Uterus (tissue), 4 donors: ENCODE data around the gene PURA. TPM values are rescaled to one million over a fixed set of nuclear protein-coding genes. Genes with fewer than 3 reads are reported as not detected.

Experiments
- DNase-seq, 2 donors: peaks; one replicate each; pipeline ENCODE4 v3.0.0-alpha.2; 2019 to 2020
- H3K27ac ChIP-seq, 2 donors: fragments of 200-600 bp; sonication (generic); 1 replicate in 1 of 2; 2 replicates in 1 of 2; pipeline ENCODE4 v1.5.1; 2016 to 2018
- H3K27me3 ChIP-seq, 2 donors: fragments of 200-600 bp; sonication (generic); one replicate each; pipeline ENCODE4 v1.5.1; 2018 to 2019; ENCODE audit warnings: control low read depth in 1 of 2
- H3K36me3 ChIP-seq, 2 donors: fragments of 200-600 bp; sonication (generic); one replicate each; pipeline ENCODE4 v1.5.1; 2019; ENCODE audit warnings: control low read depth in 1 of 2
- H3K4me1 ChIP-seq, 2 donors: fragments of 200-600 bp; sonication (generic); one replicate each; pipeline ENCODE4 v1.5.1; 2018 to 2019; ENCODE audit warnings: control low read depth in 1 of 2
- H3K4me3 ChIP-seq, 2 donors: fragments of 200-600 bp; sonication (generic); 1 replicate in 1 of 2; 2 replicates in 1 of 2; pipeline ENCODE4 v1.5.1; 2018 to 2019; ENCODE audit warnings: mild to moderate bottlenecking in 1 of 2
- H3K9me3 ChIP-seq, 2 donors: fragments of 200-600 bp; sonication (generic); one replicate each; pipeline ENCODE4 v1.5.1; 2019; ENCODE audit warnings: control low read depth in 1 of 2
- POLR2A ChIP-seq, 2 donors: fragments of 450-650 bp; IDR thresholded peaks; one replicate each; pipeline ENCODE4 v1.6.1; 2016; ENCODE audit warnings: antibody characterized with exemption in 2 of 2, mild to moderate bottlenecking in 1 of 2, moderate library complexity in 1 of 2
- intact Hi-C: fragments of 100-400 bp; cut with DNase I; formaldehyde crosslinking; loops from one replicate; pipeline ENCODE4 v1.15.1; 2023; ENCODE audit warnings: low total_unique reads
- total RNA-seq, 4 donors: library from RNA; depleted of rRNA in 3 of 4; stranded (reverse); fragments of >200 nt in 3 of 4; gene quantifications; one replicate each; pipeline versions ENCODE4 v1.1.0 to v1.2.4, GENCODE V29; 2014 to 2023
- TF ChIP-seq, protein P1 (sequence below), 4 experiments: fragments of 200-600 bp in 2 of 4; fragments of 450-650 bp in 2 of 4; sonication (generic) in 2 of 4; IDR thresholded peaks; one replicate each; pipeline ENCODE4 v1.5.1; 2016 to 2019; ENCODE audit warnings: antibody characterized with exemption in 4 of 4, mild to moderate bottlenecking in 2 of 4, moderate library complexity in 1 of 4
- donor health status: DM: yes; HTN: yes; CAD: no.

The PURA gene
- total RNA-seq, 4 donors from 2014 or later = 16.1 to 48.9 (median 22.2) TPM

DNA sequence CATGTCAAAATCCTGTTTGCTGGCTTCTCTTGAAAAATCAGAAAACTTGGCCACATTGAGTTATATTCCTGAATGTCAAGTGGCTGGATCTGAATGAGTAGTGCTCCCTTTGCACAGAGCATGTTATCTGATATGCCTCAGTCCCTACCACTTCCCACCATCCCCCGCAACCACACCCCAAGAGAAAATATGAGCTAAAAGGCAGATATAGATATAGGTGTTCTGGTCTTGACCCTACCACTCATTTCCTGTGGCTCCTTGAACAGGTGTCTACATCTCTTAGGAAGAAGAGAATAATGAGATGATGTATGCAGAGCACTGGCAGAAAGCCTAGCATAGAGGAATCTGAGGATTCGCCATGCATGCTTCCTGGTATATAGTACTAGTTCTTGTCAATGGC lies 54.5 kb downstream of the PURA start:
- Histone ChIP-seq H3K4me1 (no peaks in the 10 kb centered on the region), H3K27me3 (no peaks in the 10 kb centered on the region), H3K27ac (no peak overlapping the region), H3K9me3 (no peaks in the 10 kb centered on the region), H3K36me3 (no peaks in the 10 kb centered on the region), H3K4me3 (no peak overlapping the region)
- intact Hi-C loops = no loop called here
- TF ChIP-seq, protein P1, sequence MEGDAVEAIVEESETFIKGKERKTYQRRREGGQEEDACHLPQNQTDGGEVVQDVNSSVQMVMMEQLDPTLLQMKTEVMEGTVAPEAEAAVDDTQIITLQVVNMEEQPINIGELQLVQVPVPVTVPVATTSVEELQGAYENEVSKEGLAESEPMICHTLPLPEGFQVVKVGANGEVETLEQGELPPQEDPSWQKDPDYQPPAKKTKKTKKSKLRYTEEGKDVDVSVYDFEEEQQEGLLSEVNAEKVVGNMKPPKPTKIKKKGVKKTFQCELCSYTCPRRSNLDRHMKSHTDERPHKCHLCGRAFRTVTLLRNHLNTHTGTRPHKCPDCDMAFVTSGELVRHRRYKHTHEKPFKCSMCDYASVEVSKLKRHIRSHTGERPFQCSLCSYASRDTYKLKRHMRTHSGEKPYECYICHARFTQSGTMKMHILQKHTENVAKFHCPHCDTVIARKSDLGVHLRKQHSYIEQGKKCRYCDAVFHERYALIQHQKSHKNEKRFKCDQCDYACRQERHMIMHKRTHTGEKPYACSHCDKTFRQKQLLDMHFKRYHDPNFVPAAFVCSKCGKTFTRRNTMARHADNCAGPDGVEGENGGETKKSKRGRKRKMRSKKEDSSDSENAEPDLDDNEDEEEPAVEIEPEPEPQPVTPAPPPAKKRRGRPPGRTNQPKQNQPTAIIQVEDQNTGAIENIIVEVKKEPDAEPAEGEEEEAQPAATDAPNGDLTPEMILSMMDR (IDR thresholded peaks at IDR 0.05) = no peak
- no peak for TF ChIP-seq POLR2A (IDR thresholded peaks at IDR 0.05)
- DNase-seq = no peak

DNA sequence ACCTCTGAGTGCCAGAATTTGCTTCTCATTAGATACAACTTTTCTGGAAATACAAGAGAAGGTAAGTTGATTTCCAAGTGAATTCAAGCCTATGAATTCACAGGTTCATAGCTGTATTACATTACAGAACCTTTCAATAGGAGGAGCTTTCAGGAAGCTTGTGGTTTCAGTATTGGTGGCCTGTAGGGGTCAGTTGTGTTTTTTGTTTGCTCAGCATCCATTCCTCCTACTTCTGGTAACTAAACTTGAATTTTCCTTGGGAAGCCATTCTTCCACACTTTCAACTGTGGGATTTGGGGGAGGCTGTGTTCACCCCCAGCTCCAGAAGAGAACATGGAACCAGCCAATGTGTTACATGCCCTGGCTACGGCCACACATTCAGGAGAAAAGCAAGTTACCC lies 55.5 kb downstream of the PURA start:
- TF ChIP-seq, protein P1 (IDR thresholded peaks at IDR 0.05) = peak in 1 of 4 experiments; percentile 5
- no peak for TF ChIP-seq POLR2A (IDR thresholded peaks at IDR 0.05)
- Histone ChIP-seq H3K36me3 (no peaks in the 10 kb centered on the region), H3K9me3 (no peaks in the 10 kb centered on the region), H3K4me1 (no peaks in the 10 kb centered on the region), H3K27me3 (no peaks in the 10 kb centered on the region), H3K4me3 (no peak overlapping the region), H3K27ac (no peak overlapping the region)
- intact Hi-C loops = no loop called here
- no peak for DNase-seq

DNA sequence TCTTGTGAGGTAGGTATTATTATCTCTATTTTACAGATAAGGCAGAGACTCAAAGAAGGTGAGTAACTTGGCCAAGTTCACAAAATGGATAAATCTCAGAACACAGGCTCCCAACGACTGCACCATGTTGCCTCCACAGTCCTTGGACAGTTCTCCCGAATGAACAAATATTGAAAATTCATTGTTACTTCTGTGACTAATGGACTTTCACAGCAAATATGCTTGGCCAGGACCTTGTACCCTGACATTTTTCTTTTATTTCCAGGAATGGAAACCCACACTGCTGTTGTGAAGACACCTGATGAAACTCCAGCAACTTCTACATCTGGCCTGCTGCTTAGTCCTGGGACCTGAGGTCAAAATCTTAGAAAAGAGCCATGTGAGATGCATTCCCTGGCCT lies 58.6 kb downstream of the PURA start:
- Histone ChIP-seq H3K9me3 (no peaks in the 10 kb centered on the region), H3K27ac (no peak overlapping the region), H3K4me1 (no peaks in the 10 kb centered on the region), H3K27me3 (no peaks in the 10 kb centered on the region), H3K4me3 (no peak overlapping the region), H3K36me3 (no peaks in the 10 kb centered on the region)
- TF ChIP-seq, protein P1 (IDR thresholded peaks at IDR 0.05) = no peak
- TF ChIP-seq POLR2A (IDR thresholded peaks at IDR 0.05) = no peak
- intact Hi-C loops = no loop called here
- no peak for DNase-seq

DNA sequence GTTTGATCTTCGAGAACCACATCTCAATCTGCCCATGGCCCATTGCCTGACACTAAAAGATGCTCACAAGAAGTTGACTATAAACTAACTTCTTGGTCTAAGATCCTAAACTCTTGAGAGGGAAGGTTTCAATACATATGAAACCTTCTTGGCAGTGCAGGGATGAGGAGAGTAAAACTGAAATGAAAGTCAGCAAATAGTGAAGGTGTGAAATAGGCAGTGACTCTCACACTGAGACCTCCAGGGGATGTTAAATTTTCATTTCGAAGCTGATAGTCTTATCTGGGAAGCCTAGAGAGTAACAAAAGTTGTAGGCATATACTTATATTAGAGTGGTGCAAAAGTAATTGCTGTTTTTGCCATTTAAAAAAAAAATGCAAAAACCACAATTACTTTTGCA lies 60.1 kb downstream of the PURA start:
- Histone ChIP-seq H3K4me3 (no peak overlapping the region), H3K4me1 (no peaks in the 10 kb centered on the region), H3K27me3 (no peaks in the 10 kb centered on the region), H3K36me3 (no peaks in the 10 kb centered on the region), H3K9me3 (no peaks in the 10 kb centered on the region), H3K27ac (peak overlapping the region; percentile 98)
- intact Hi-C loops = no loop called here
- no peak for DNase-seq
- TF ChIP-seq, protein P1 (IDR thresholded peaks at IDR 0.05) = no peak
- no peak for TF ChIP-seq POLR2A (IDR thresholded peaks at IDR 0.05)

DNA sequence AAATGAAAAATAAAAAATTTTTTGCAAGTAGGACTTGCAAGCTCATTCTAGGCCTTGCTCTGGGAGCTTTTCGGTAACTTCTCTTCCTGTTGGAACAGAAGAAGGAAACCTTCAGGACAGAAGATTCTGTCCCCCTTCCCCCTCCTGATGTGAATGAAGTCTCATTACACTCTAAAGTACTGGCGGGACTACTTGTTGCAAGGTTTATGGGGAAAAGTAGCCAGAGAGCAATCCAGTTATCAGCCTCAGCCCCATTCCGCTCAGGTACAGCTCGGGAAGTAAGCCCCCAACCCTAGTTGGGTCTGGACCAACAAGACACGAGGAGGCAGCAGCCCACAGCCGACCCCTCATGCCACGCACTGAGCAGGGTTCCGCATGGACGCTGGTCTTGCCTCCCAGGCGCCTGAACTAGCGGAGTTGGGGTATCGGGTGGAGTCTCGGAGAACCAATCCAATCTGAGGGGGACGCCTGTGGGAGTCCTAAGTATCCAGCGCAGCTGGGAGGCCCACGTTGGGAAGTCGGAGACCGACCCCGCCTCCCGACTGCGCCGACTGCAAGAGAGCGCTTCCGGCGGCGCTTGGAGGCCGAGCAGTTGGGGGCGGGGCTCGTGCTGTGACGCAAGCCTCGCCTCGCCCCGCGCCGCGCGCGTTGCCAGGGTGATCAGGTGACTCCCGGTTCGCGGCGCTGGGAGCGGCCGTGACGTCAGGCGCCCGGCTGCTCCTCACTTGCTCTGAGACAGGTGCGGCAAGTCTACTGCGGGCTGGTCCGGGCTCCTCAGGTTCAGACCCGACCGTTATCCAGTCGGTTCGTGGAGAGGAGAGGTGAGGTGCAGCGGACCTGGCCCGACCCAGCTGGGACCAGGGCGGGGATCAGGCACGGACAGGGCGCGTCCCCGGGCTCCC lies 60.8 kb downstream of the PURA start, which contains the start of gene CYSTM1:
Gene CYSTM1, plus strand, starts transcription at position 724 of the 902 bp plus-strand sequence. CDS start 19,278 bp downstream, outside the sequence.
- peak; percentile 95 to 97 for DNase-seq
- Histone ChIP-seq H3K27ac (peak within 1 kb of the TSS; percentile 98), H3K9me3 (no peaks in the 10 kb centered on the region), H3K27me3 (no peaks in the 10 kb centered on the region), H3K36me3 (no peaks in the 10 kb centered on the region), H3K4me3 (peak within 1 kb of the TSS; percentile 97 to 99), H3K4me1 (no peaks in the 10 kb centered on the region)
- intact Hi-C loops = no loop called here
- TF ChIP-seq POLR2A (IDR thresholded peaks at IDR 0.05) = peak; percentile 93 to 96
- TF ChIP-seq, protein P1 (IDR thresholded peaks at IDR 0.05) = no peak
